Ascending aorta (tissue), 2 donors: ENCODE data around the gene CPA5. TPM values are rescaled to one million over a fixed set of nuclear protein-coding genes. Genes with fewer than 3 reads are reported as not detected.

ENCODE experiments used
- DNase-seq, 2 donors: peaks; one replicate each; pipeline ENCODE4 v3.0.0-alpha.2; 2019; ENCODE audit warnings: low spot score in 2 of 2
- H3K27ac ChIP-seq, 2 donors: fragments of 200-600 bp; sonication (generic); one replicate each; pipeline ENCODE4 v1.5.1; 2016 to 2017; ENCODE audit warnings: mild to moderate bottlenecking in 1 of 2
- H3K27me3 ChIP-seq: fragments of 200-600 bp; sonication (generic); one replicate; pipeline ENCODE4 v1.5.1; 2017
- H3K36me3 ChIP-seq, 2 donors: fragments of 200-600 bp; sonication (generic); one replicate each; pipeline ENCODE4 v1.5.1; 2016
- H3K4me1 ChIP-seq, 2 donors: fragments of 200-600 bp; sonication (generic); one replicate each; pipeline ENCODE4 v1.5.1; 2016 to 2017; ENCODE audit warnings: mild to moderate bottlenecking in 1 of 2
- H3K4me3 ChIP-seq, 2 donors: fragments of 200-600 bp; sonication (generic); one replicate each; pipeline ENCODE4 v1.5.1; 2016 to 2017; ENCODE audit warnings: mild to moderate bottlenecking in 1 of 2
- H3K9me3 ChIP-seq, 2 donors: fragments of 200-600 bp; sonication (generic); one replicate each; pipeline ENCODE4 v1.5.1; 2016
- intact Hi-C: fragments of 100-400 bp; cut with DNase I; formaldehyde crosslinking; loops from one replicate; pipeline ENCODE4 v1.15.1; 2023
- total RNA-seq: library from RNA; depleted of rRNA; stranded (reverse); fragments of >200 nt; gene quantifications from one replicate; pipeline ENCODE4 v1.1.0, GENCODE V29; 2016
- TF ChIP-seq, protein P1 (sequence below), 3 experiments: fragments of 200-600 bp in 2 of 3; fragments of 450-650 bp in 1 of 3; sonication (generic) in 2 of 3; IDR thresholded peaks; one replicate each; pipeline ENCODE4 v1.5.1; 2016 to 2019; ENCODE audit warnings: antibody characterized with exemption in 3 of 3, mild to moderate bottlenecking in 1 of 3, moderate library complexity in 1 of 3

The CPA5 gene
- total RNA-seq, 1 donor from 2014 or later, result not detected

DNA sequence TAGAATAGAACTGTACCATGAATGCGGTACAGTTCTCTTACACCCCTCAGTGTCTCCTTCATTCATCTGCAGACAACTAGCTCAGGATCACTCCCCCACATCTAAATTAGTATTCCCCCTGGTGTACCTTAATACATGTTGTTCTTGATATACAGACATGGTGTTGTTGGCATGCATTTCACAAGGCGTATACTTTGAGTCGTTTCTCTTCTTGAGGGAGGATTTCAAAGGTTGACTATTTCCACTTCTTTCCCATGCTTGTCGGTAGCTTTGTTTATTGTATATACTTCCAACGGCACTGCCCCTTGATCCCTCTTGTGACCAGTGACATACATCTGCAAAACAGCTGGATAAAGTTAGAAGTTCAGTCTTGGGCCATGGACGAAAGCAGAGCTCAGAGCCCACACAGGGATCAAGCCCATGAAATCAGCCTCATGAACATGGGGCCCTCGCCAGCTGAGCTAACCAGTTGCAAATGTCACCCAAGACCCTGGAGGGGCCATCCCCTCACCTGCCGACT, 43.1 kb upstream of the CPA5 start:
- intact Hi-C loops, result no loop called here
- H3K36me3 ChIP-seq, result no peaks in the 10 kb centered on the region
- H3K9me3 ChIP-seq, result no peaks in the 10 kb centered on the region
- no peak overlapping the region for H3K27ac ChIP-seq
- TF ChIP-seq, protein P1, sequence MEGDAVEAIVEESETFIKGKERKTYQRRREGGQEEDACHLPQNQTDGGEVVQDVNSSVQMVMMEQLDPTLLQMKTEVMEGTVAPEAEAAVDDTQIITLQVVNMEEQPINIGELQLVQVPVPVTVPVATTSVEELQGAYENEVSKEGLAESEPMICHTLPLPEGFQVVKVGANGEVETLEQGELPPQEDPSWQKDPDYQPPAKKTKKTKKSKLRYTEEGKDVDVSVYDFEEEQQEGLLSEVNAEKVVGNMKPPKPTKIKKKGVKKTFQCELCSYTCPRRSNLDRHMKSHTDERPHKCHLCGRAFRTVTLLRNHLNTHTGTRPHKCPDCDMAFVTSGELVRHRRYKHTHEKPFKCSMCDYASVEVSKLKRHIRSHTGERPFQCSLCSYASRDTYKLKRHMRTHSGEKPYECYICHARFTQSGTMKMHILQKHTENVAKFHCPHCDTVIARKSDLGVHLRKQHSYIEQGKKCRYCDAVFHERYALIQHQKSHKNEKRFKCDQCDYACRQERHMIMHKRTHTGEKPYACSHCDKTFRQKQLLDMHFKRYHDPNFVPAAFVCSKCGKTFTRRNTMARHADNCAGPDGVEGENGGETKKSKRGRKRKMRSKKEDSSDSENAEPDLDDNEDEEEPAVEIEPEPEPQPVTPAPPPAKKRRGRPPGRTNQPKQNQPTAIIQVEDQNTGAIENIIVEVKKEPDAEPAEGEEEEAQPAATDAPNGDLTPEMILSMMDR (IDR thresholded peaks at IDR 0.05), result no peak
- no peaks in the 10 kb centered on the region for H3K27me3 ChIP-seq
- H3K4me1 ChIP-seq, result no peaks in the 10 kb centered on the region
- DNase-seq, result no peak
- H3K4me3 ChIP-seq, result no peak overlapping the region

DNA sequence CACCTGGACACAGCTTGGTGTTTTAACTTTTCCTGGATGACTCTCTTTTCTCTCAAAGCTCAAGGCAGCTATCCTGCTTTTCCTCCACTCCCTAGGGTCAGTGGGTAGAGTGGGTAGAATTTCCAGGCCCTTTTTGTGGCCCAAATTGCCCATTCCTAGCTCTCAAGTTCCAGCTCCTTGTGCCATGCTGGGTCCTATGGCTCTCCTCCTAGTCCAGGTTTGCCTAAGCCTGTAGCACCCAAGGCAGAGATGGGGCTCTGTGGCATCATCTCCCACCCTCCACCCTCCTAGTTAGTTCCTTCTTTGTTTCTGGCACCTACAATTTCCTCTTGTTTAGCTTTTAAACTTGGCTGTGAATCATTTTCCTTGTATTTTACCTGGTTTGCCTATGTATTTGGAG, 42.0 kb upstream of the CPA5 start:
- intact Hi-C loops, result no loop called here
- TF ChIP-seq, protein P1 (IDR thresholded peaks at IDR 0.05), result no peak

DNA sequence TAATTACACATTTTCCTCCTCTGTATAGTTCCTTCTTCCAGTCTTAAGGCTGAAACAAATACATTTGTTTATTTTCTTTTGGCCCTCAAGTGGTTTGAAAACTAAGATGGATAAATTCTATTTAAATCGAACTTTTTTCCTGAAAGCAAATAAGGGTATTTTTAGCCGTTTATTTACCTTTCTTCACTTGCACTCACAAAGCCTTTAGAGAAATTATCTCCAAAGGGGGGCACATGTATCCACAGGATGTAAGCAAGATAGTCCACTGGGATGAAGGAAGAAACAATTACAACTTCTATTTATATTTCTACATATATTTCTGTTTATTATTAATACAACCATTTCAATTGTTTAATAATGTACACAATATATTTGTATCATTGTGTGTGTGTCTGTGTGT, 41.5 kb upstream of the CPA5 start:
- H3K27ac ChIP-seq, result no peak overlapping the region
- H3K9me3 ChIP-seq, result no peaks in the 10 kb centered on the region
- intact Hi-C loops, result no loop called here
- no peak for DNase-seq
- no peak overlapping the region for H3K4me3 ChIP-seq
- no peaks in the 10 kb centered on the region for H3K36me3 ChIP-seq
- H3K4me1 ChIP-seq, result no peaks in the 10 kb centered on the region
- TF ChIP-seq, protein P1 (IDR thresholded peaks at IDR 0.05), result no peak
- no peaks in the 10 kb centered on the region for H3K27me3 ChIP-seq

More for the DNA sequence above, 42.0 kb upstream of the CPA5 start:
- no peak overlapping the region for H3K4me3 ChIP-seq
- no peaks in the 10 kb centered on the region for H3K27me3 ChIP-seq
- H3K4me1 ChIP-seq, result no peaks in the 10 kb centered on the region
- H3K36me3 ChIP-seq, result no peaks in the 10 kb centered on the region
- no peak overlapping the region for H3K27ac ChIP-seq
- no peak for DNase-seq
- H3K9me3 ChIP-seq, result no peaks in the 10 kb centered on the region

DNA sequence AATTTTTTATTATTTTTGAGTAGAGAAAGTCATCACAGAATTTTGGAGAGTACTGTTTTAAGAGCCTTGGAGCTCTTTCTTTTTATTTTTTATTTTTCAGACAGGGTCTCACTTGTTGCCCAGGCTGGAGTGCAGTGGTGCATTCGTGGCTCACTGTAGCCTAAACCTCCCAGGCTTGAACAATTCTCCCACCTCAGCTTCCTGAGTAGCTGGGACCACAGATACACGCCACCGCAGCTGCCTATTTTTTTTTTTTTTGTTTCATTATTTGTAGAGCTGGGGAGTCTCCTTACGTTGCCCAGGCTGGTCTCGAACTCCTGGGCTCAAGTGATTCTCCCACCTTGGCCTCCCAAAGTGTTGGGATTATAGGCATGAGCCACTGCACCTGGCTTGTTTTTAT, 41.1 kb upstream of the CPA5 start:
- Histone ChIP-seq H3K27me3 (no peaks in the 10 kb centered on the region), H3K9me3 (no peaks in the 10 kb centered on the region), H3K4me3 (no peak overlapping the region), H3K4me1 (no peaks in the 10 kb centered on the region), H3K36me3 (no peaks in the 10 kb centered on the region), H3K27ac (no peak overlapping the region)
- TF ChIP-seq, protein P1 (IDR thresholded peaks at IDR 0.05), result no peak
- no peak for DNase-seq
- intact Hi-C loops, result no loop called here

DNA sequence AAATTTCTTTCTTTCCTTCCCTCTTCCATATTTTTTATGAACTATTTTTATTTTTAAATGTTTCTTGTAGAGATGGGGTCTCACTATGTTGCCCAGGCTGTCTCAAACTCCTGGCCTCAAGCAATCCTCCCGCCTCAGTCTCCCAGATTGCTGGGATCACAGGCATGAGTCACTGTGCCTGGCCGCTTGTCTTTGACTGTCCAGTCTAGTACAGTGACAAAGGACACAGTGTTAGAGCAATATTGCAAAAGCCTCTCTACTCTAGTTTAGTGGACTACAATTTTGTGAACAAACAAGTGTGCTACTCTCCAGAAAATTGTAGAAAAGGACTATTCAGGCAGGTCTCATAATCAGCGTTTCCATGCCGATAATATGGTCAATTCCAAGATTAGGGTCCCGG, 40.6 kb upstream of the CPA5 start:
- DNase-seq, result no peak
- H3K4me3 ChIP-seq, result no peak overlapping the region
- intact Hi-C loops, result no loop called here
- H3K9me3 ChIP-seq, result no peaks in the 10 kb centered on the region
- no peak overlapping the region for H3K27ac ChIP-seq
- H3K27me3 ChIP-seq, result no peaks in the 10 kb centered on the region
- H3K4me1 ChIP-seq, result no peaks in the 10 kb centered on the region
- TF ChIP-seq, protein P1 (IDR thresholded peaks at IDR 0.05), result no peak
- H3K36me3 ChIP-seq, result no peaks in the 10 kb centered on the region

DNA sequence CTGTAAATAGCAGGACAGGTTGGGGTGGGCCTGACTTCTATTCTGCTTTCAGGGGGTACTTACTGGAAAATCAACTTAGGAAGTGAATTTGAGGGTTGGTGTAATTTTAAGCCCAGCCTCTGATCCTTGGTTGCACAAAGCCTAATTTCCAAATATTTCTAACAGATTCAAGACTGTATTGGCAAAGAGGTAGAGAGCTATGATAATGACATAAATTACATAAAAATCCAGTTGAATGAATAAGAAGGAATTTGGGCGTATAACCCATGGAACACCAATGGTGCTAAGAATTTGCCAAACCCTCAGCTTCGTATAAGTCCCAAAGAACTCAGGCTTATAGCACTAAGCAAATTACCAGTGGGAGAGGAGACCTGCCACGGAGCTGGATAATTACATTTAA, 39.7 kb upstream of the CPA5 start:
- H3K27ac ChIP-seq, result no peak overlapping the region
- intact Hi-C loops, result no loop called here
- no peaks in the 10 kb centered on the region for H3K9me3 ChIP-seq
- H3K27me3 ChIP-seq, result no peaks in the 10 kb centered on the region
- no peaks in the 10 kb centered on the region for H3K4me1 ChIP-seq
- no peaks in the 10 kb centered on the region for H3K36me3 ChIP-seq
- TF ChIP-seq, protein P1 (IDR thresholded peaks at IDR 0.05), result no peak
- no peak overlapping the region for H3K4me3 ChIP-seq
- no peak for DNase-seq
